RWPE2 (cell line): Measurements from ENCODE around the gene PRSS21.
A peak's percentile ranks its signal among the peaks of the same experiment; 100 is the strongest.

Experiments
- ATAC-seq: fragments of 200-7000 bp; cut with Tn5 transposase; 3 replicates; pipeline ENCODE4 v1.9.1; 2021; ENCODE audit warnings: low read depth
- DNase-seq: peaks from one replicate; pipeline ENCODE4 v3.0.0-alpha.2; 2020; ENCODE audit warnings: low spot score
- H3K27ac ChIP-seq: fragments of 450-650 bp; 2 replicates; pipeline ENCODE4 v1.5.1; 2017; ENCODE audit warnings: mild to moderate bottlenecking; ENCODE audit not compliant: poor library complexity, severe bottlenecking
- H3K27me3 ChIP-seq: fragments of 250-450 bp; sonication (Bioruptor Pico); 2 replicates; pipeline ENCODE4 v1.5.1; 2021; ENCODE audit warnings: mild to moderate bottlenecking, moderate library complexity; ENCODE audit not compliant: insufficient read depth, poor library complexity, severe bottlenecking
- H3K36me3 ChIP-seq: fragments of 250-450 bp; sonication (Bioruptor Pico); 2 replicates; pipeline ENCODE4 v1.5.1; 2020; ENCODE audit warnings: low read depth, mild to moderate bottlenecking, moderate library complexity
- H3K4me1 ChIP-seq: fragments of 250-450 bp; sonication (Bioruptor Pico); 2 replicates; pipeline ENCODE4 v1.5.1; 2021; ENCODE audit warnings: mild to moderate bottlenecking, moderate library complexity; ENCODE audit not compliant: insufficient read depth, poor library complexity, severe bottlenecking
- H3K4me3 ChIP-seq: fragments of 250-450 bp; sonication (Bioruptor Pico); 2 replicates; pipeline ENCODE4 v1.5.1; 2021; ENCODE audit warnings: mild to moderate bottlenecking, moderate library complexity; ENCODE audit not compliant: severe bottlenecking
- H3K9me3 ChIP-seq: fragments of 250-450 bp; sonication (Bioruptor Pico); 2 replicates; pipeline ENCODE4 v1.5.1; 2021; ENCODE audit warnings: mild to moderate bottlenecking, moderate library complexity; ENCODE audit not compliant: severe bottlenecking
- TF ChIP-seq, protein P1 (sequence below): fragments of 450-650 bp; IDR thresholded peaks from one replicate; pipeline ENCODE4 v1.5.1; 2017; ENCODE audit warnings: mild to moderate bottlenecking, moderate library complexity; ENCODE audit not compliant: poor library complexity, severe bottlenecking

Gene PRSS21

DNA sequence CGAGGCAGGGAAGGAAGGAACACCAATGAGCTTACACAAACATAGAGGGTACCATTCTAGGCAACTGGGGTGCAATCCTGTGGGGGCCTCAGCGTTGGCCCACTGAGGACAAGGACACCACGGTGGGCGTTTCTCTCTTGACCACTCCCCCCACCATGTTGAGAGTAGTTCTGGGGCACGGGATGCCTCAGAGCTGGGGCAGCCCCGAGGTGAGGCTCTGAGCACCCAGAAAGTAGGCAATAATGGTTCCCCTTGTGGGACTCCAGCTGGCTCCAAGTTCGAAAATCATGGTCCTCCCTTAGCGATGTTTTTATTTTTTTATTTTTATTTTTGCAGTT is 5.1 kb downstream of the PRSS21 start:
- Histone ChIP-seq H3K27ac (no peak overlapping the region), H3K9me3 (no peaks in the 10 kb centered on the region), H3K27me3 (no peaks in the 10 kb centered on the region), H3K36me3 (no peaks in the 10 kb centered on the region), H3K4me3 (no peak overlapping the region), H3K4me1 (no peaks in the 10 kb centered on the region)
- TF ChIP-seq, protein P1, sequence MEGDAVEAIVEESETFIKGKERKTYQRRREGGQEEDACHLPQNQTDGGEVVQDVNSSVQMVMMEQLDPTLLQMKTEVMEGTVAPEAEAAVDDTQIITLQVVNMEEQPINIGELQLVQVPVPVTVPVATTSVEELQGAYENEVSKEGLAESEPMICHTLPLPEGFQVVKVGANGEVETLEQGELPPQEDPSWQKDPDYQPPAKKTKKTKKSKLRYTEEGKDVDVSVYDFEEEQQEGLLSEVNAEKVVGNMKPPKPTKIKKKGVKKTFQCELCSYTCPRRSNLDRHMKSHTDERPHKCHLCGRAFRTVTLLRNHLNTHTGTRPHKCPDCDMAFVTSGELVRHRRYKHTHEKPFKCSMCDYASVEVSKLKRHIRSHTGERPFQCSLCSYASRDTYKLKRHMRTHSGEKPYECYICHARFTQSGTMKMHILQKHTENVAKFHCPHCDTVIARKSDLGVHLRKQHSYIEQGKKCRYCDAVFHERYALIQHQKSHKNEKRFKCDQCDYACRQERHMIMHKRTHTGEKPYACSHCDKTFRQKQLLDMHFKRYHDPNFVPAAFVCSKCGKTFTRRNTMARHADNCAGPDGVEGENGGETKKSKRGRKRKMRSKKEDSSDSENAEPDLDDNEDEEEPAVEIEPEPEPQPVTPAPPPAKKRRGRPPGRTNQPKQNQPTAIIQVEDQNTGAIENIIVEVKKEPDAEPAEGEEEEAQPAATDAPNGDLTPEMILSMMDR = no peak
- no peak for ATAC-seq
- DNase-seq = no peak

DNA sequence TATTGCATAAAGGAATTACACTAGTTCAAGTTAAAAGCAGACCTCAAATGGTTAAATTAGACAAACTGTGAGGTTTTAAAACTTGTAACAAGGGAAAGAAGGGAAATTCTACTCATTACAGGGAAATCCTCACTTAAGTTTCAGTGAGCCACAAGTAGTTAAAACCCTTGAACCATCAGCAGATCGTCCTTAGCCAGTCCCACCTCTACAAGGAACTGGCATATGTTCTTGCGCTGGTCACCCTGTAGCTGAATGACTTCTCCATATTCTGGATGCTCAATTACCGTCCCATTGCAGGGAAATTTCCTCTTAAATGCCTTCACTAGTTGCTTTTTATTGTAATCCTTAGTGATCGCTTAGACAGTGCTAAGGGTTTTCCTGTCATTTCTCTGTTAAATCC is 5.5 kb downstream of the PRSS21 start:
- TF ChIP-seq, protein P1 = no peak
- ATAC-seq (no peak), DNase-seq (no peak)
- Histone ChIP-seq H3K36me3 (no peaks in the 10 kb centered on the region), H3K27ac (no peak overlapping the region), H3K4me1 (no peaks in the 10 kb centered on the region), H3K9me3 (no peaks in the 10 kb centered on the region), H3K4me3 (no peak overlapping the region), H3K27me3 (no peaks in the 10 kb centered on the region)

DNA sequence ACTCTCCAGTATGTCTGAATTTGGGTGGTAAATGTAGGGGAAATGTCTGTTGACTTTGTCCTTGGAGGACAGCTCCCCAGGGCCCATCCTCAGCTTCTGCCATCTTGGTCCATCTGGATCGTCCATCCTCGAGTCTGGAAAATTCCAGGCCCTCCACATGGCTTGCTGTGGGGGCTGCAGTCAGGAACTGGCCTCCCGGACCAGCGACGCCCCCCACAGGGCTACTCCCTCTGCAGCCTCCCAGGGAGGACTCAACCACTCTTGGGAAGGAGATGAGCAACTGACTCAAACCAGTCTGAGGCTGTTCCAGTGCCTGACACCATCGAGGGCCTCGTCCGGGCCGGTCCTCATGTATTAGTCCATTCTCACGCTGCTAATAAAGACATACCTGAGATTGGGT is 7.6 kb downstream of the PRSS21 start:
- H3K27ac ChIP-seq = no peak overlapping the region
- TF ChIP-seq, protein P1 = no peak

DNA sequence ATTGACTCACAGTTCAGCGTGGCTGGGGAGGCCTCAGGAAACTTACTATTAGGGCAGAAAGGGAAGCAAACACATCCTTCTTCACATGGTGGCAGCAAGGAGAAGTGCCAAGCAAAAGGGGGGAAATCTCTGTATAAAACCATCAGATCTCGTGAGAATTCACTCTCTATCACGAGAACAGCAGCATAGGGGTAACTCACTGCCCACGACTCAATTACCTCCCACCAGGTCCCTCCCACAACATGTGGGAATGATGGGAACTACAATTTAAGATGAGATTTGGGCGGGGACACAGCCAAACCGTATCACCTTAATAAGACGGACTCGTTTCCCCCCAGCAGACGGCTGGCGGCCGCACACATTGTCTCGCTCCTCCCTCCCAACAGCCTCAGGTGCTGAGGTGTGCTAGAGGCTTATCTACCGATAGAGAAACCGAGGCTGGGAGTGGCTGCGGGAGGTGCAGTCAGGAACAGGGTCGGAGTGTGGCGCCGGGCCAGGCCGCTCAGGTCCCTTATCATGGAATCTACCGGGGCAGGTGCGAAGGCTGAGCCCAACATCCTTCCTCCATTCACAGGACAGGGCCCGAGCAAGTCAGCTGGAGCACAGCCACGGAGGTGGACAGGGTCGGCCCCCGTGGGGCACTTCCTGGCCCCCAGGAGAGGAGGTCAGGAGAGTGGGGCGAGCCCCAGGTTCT is 8.2 kb downstream of the PRSS21 start:
- ATAC-seq (no peak), DNase-seq (peak; percentile 43)
- Histone ChIP-seq H3K4me1 (peaks cover 5% of the 10 kb centered on the region), H3K36me3 (no peaks in the 10 kb centered on the region), H3K27me3 (no peaks in the 10 kb centered on the region), H3K27ac (no peak overlapping the region), H3K9me3 (no peaks in the 10 kb centered on the region), H3K4me3 (no peak overlapping the region)
- TF ChIP-seq, protein P1 = no peak

More for the DNA sequence above, 7.6 kb downstream of the PRSS21 start:
- Histone ChIP-seq H3K9me3 (no peaks in the 10 kb centered on the region), H3K4me3 (no peak overlapping the region), H3K4me1 (no peaks in the 10 kb centered on the region), H3K36me3 (no peaks in the 10 kb centered on the region), H3K27me3 (no peaks in the 10 kb centered on the region)
- ATAC-seq = no peak
- DNase-seq = no peak

DNA sequence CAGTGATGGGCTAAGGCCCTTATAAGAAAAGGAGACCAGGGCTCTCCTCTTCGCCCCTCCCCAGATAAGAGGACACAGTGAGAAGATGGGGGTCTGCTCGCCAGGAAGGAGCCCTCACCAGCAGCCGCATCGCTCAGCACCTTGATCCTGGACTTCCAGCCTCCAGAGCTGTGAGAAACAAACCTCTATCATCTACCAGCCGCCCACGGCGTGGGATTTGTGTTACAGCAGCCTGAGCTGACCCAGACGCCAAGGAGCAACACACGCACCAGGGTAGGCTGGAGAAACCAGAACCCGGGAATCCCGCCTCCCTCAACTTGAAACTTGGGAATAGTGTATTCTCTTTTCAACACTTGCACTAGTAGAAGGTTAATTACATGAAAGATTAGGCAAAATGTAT is 8.9 kb downstream of the PRSS21 start:
- Histone ChIP-seq H3K27me3 (no peaks in the 10 kb centered on the region), H3K27ac (no peak overlapping the region), H3K4me1 (peaks cover 8% of the 10 kb centered on the region), H3K36me3 (no peaks in the 10 kb centered on the region), H3K4me3 (no peak overlapping the region), H3K9me3 (no peaks in the 10 kb centered on the region)
- no peak for ATAC-seq
- DNase-seq = no peak
- TF ChIP-seq, protein P1 = no peak
